HK-2 (cell line): ENCODE results near the gene DNAAF5.

ENCODE experiments used
- DNase-seq: peaks from one replicate; pipeline ENCODE4 v3.0.0-alpha.2; 2018; ENCODE audit not compliant: unreplicated experiment

Gene DNAAF5

GRCh38 chr7:707296-708000, 19.1 kb upstream of the DNAAF5 start:
- DNase-seq, result no peak

DNA sequence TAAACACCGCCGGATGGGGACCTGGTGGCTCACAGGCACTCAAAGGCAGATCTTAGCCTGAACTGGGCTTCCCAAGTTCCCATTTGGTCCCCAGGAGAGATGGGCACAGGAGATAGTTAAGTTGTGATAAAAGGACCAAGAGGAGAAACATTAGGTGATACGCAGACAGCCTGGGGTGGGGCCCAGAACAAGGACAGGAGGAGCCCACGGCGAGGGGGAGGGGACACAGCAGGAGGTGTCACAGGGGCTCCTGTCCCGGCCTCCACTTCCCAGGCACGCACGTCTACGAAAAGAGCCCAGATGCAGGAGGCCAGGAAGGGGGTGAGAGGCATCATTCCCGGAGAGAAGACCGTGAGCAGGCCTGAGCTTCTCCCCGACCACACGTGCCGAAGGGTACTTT, 16.3 kb upstream of the DNAAF5 start:
- no peak for DNase-seq

DNA sequence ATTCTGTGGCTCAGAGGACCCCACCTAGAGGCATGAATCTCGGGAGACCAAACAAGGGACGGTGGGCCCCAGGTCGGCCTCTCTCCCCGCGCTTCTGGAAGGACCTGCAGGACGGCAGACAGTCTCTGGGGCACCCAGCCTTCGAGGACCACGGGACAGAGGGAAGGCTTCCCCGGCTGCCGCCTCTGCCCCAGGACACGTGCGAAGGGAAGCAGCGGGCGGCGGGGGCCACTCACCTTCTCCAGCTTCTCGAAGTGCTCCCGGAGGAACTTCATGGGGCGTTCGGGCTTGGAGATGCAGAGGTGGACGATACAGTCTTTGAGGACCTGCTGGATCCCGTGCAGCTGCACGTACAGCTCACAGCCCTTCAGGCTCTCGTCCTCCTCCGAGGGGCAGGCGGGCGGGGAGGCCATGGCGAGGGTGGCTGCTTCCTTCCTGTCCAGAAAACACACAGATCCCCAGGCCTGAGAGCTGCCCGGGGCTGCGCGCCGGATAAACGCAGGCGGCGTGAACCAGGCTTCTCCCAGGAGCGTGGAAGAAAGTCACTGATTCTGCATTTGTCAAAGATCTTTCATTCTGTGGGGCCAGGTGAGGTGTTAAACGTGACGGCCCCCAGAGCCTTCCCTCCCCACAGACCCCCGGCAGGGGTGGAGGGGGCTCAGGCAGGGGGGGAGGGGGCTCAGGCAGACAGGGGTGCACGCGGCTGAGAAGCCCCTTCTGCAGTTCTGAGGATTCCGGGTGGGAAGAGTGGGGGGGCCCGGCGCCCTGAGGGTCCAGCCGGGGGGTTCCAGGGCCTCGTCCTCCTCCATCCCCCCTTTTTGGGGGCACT, 15.2 kb upstream of the DNAAF5 start:
- DNase-seq, result no peak

- no peak for DNase-seq
Measured at GRCh38 chr7:711922-712380, 14.5 kb upstream of the DNAAF5 start.

DNA sequence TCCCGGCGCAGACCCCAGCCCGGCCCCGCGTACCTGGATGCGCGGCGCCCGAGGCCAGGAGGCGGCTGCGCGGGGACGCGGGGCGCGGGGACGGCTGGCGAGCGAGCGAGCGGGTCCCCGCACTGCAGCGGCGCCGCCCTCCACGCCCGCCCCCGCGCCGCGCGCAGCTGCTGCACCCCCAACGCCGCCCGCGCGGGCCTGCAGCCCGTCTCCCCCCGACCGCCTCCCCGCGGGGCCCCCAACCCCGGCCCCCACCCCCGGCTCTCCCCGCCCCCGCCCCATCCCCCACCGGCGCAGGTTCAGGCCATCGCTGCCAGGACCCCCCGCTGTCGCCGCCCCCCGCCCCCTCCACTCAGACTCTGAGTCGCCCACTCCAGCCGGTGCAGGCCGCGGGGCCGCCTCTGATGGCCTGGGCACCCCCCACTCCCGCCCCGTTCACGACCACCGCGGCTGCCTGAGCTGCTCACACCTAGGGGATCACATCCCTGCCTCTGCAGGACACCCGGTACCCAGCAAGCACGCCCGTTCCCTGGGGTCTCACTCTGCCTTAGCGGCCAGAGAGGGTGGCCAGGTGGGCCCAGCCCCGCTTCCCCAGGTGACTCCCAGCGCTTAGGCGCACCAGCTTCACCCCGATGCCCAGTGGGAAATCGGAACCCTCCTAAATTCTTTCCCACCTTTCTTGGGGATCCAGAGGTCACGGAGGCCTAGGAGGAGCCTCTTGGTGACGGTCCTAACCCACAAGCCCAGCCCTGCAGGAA, 13.9 kb upstream of the DNAAF5 start:
- DNase-seq, result no peak

GRCh38 chr7:713139-713457, 13.4 kb upstream of the DNAAF5 start:
- DNase-seq, result no peak

DNA sequence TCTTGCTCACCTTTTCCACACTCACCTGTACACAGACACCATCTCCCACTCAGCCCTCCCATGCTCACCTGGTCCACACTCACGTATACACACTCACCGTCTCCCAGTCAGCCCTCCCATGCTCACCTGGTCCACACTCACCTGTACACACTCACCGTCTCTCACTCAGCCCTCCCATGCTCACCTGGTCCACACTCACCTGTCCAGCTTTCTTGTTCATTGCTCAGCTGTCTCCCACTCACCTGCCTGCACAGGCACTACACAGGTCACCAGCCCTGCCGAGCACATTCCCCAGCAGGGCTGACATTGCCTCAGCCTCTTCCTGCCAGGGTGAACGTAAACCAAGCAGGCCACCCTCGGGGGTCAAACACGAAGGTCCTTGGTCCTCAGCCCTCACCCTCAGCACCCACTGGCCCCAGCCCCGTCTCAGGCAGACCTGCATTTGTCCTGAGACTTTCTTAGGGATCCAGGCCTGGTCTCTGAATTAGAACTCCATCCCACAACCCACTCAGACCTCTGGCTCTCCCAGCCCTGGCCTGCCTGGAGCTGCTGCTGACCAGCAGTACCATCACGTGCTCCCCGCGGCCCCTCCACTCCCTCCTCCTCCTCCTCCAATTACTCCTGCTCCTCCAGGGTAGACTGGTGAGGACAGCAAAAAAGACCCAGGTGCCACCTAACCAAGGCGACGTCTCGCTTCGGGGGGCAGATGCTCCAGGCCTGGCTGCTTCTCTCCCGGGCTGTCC, 12.8 kb upstream of the DNAAF5 start:
- DNase-seq, result no peak

DNA sequence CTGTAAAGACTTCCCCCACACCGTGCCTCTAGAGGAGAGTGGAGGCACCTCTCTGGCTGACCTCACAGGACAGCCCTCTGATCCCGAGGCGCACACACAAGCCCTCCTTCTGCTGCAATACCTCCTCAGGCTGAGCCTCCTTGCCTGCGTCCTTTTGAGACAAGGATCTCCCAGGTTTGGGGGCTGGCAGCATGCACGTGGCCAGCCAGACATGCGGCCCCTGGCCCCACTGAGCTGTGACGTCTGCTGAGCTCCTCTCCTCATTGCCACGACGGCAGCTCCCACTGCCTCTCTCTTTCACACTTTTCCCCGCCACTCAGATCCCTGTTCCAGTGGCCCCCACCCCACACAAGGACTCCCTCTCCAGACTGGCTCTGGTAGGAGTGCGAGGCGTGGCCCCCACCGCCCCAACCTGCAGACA, 12.2 kb upstream of the DNAAF5 start:
- DNase-seq, result no peak

DNA sequence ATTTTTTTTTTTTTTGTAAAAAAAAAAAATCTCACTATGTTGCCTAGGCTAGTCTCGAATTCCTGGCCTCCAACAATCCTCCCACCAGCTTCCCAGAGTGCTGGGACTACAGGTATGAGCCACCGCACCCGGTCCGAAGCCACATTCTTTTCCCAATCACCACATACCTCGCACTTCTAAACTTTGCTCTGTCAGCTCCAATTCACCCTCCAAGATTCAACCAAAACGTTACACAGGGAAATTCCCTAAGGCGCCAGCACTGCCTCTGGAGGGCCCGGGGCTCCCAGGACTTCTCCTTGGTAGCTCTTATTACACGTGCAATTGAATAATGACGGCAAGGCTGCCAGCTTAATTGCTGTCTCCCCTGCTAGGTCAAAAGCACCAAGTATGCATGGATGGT, 10.3 kb upstream of the DNAAF5 start:
- no peak for DNase-seq

GRCh38 chr7:716636-717035, 9.9 kb upstream of the DNAAF5 start:
- DNase-seq, result no peak

DNA sequence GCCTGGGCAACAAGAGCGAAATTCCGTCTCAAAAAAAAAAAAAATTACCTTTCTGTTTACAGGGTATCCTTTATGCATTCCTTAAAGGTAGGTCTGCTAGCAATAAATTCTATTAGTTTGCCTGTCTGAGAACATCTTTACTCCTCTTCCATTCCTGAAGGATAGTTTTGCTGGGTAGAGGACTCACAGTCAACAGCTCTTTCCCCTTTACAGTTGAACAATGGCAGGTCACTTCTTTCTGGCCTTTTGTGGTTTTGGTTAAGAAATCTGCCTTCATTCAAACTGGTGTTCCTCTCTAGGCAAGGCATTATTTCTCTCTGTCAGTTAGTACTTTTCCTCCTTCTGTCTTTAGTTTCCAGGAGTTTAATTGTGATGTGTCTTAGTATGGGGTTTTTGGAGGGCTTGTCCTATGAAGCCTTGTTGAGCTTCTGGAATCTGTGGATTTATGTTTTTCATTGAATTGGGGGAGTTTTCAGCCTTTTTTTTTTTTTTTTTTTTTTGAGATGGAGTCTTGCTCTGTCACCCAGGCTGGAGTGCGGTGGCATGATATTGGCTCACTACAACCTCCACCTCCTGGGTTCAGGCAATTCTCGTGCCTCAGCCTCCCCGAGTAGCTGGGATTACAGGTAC, 4.8 kb upstream of the DNAAF5 start:
- no peak for DNase-seq

GRCh38 chr7:723541-723940, 3.0 kb upstream of the DNAAF5 start:
- DNase-seq, result no peak

DNA sequence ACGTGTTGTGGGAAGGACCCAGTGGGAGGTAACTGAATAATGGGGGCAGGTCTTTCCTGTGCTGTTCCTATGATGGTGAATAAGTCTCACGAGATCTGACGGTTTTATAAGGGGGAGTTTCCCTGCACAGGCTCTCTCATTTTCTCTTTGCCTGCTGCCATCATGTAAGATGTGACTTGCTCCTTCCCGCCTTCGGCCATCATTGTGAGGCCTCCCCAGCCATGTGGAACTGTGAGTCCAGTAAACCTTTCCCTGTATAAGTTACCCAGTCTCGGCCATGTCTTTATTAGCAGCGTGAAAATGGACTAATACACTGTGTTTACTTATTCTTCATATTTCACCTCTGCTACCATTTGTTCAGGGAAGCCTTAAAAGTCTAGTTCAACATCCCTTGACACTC, 2.2 kb upstream of the DNAAF5 start:
- DNase-seq, result no peak

- peak; percentile 28 for DNase-seq
Measured at GRCh38 chr7:725223-726005, 1.1 kb upstream of the DNAAF5 start.

GRCh38 chr7:726854-727103, 280 bp downstream of the DNAAF5 start:
- no peak for DNase-seq

DNA sequence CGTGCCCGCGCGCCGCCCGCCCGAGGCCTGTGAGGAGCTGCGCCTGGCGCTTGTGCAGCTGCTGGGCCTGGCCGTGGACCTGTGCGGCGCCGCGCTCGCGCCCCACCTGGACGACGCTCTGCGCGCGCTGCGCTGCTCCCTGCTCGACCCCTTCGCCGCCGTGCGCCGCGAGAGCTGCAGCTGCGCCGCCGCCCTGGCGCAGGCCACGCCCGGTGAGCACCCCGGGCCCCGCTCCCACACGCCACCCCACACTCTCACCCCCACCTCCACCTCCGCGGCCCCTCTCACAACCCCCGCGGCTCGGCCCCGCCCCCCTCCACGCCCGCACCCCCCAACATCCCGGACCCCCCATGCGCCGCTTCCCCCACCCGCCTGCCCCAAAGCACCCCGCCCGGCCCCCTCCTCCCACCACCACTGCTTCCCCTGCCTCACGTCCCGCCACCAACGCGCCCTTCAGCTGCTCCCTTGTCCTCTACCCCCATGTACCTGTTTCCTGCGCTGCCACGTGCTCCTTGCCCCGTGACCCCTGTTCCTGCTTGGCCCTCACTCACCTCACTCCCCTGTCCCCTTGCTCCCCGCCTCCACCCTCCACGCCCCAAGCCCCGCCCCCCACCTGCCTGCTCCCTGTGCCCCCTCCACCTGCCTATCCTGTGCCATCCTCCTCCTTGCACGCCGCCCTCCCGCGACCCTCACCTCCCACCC, 756 bp downstream of the DNAAF5 start, which contains the start of gene PRKAR1B:
TSS of gene PRKAR1B (minus strand) at position 178 of the 702 bp plus-strand sequence. CDS start 15,776 bp downstream, outside the sequence.
- peak; percentile 20 for DNase-seq

- DNase-seq, result no peak
Measured at GRCh38 chr7:727806-728460, 1.4 kb downstream of the DNAAF5 start.

DNA sequence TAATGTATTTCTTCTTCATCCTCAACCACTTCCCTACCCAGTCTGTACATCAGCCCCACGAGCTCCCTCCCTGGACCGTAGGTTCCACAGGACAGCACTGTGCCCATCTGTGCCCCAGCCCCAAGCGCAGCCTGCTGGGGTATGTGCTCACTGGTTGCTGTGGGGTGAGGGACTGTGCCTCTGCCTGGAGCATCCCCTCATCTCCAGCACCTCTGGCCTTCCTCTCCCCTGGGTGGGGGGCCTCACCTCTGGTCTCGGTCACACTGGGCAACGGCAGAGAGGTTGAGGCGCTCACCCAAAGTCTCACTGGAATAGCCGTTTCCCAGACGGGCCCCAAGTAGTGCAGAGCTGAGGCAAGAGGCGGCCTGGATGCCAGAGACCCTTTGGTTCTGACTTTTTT, 2.1 kb downstream of the DNAAF5 start:
- DNase-seq, result no peak

GRCh38 chr7:729140-730000, 2.9 kb downstream of the DNAAF5 start:
- no peak for DNase-seq
